Colonic mucosa (tissue), 4 donors: Measurements from ENCODE around the gene CETN3. TPM values are rescaled to one million over a fixed set of nuclear protein-coding genes. Genes with fewer than 3 reads are reported as not detected.
"Not testable (repeated sequence)": the region's sequence is repeated elsewhere in the genome, so short reads cannot be mapped to it uniquely, and the experiment has no call there.

Experiments
- DNase-seq: peaks from one replicate; pipeline ENCODE4 v3.0.0-alpha.2; 2020
- H3K27ac ChIP-seq: fragments of 200-600 bp; one replicate; pipeline ENCODE4 v1.8.0; 2021
- H3K27me3 ChIP-seq: fragments of 200-600 bp; one replicate; pipeline ENCODE4 v1.8.0; 2021
- H3K36me3 ChIP-seq: fragments of 200-600 bp; one replicate; pipeline ENCODE4 v1.8.0; 2021
- H3K4me1 ChIP-seq: fragments of 200-600 bp; one replicate; pipeline ENCODE4 v1.8.0; 2021; ENCODE audit warnings: mild to moderate bottlenecking
- H3K4me3 ChIP-seq: fragments of 200-600 bp; one replicate; pipeline ENCODE4 v1.8.0; 2021
- H3K9ac ChIP-seq, 2 donors: one replicate each; pipeline ENCODE4 v1.7.0; 2013; ENCODE audit warnings: control low read depth in 2 of 2, low read depth in 2 of 2, low read length in 2 of 2
- H3K9me3 ChIP-seq: fragments of 200-600 bp; one replicate; pipeline ENCODE4 v1.8.0; 2021
- intact Hi-C: fragments of 100-400 bp; cut with DNase I; formaldehyde crosslinking; loops from one replicate; pipeline ENCODE4 v1.14.1; 2022
- total RNA-seq, 2 donors: library from RNA; stranded (reverse); fragmentation: NEBNext Ultra II Directional in 1 of 2; extraction: Animal tissue kit (Norgen Biotek cat#: 25700) in 1 of 2; gene quantifications; one replicate each; pipeline ENCODE4 v1.2.1, GENCODE V29; 2021
- TF ChIP-seq, protein P1 (sequence below): fragments of 200-600 bp; IDR thresholded peaks from one replicate; pipeline ENCODE4 v1.8.0; 2022; ENCODE audit warnings: antibody characterized with exemption, mild to moderate bottlenecking
- donor health status: healthy.
- donor health status: DM: no; HTN: no; CAD: no.
- donor health status: DM: no; HTN: no; CAD: no.

Gene CETN3
- total RNA-seq, 2 donors from 2014 or later, result 18.2 to 25.7 TPM

- no peak for DNase-seq
- no peaks in the 10 kb centered on the region for H3K9me3 ChIP-seq
- H3K9ac ChIP-seq, result no peak overlapping the region
- H3K4me3 ChIP-seq, result no peak overlapping the region
- intact Hi-C loops, result loop anchor here (10.0 kb wide), 1 partner anchor 110 kb away; no protein-coding TSS in a partner anchor
- no peaks in the 10 kb centered on the region for H3K36me3 ChIP-seq
- H3K4me1 ChIP-seq, result no peaks in the 10 kb centered on the region
- H3K27me3 ChIP-seq, result no peaks in the 10 kb centered on the region
- TF ChIP-seq, protein P1, sequence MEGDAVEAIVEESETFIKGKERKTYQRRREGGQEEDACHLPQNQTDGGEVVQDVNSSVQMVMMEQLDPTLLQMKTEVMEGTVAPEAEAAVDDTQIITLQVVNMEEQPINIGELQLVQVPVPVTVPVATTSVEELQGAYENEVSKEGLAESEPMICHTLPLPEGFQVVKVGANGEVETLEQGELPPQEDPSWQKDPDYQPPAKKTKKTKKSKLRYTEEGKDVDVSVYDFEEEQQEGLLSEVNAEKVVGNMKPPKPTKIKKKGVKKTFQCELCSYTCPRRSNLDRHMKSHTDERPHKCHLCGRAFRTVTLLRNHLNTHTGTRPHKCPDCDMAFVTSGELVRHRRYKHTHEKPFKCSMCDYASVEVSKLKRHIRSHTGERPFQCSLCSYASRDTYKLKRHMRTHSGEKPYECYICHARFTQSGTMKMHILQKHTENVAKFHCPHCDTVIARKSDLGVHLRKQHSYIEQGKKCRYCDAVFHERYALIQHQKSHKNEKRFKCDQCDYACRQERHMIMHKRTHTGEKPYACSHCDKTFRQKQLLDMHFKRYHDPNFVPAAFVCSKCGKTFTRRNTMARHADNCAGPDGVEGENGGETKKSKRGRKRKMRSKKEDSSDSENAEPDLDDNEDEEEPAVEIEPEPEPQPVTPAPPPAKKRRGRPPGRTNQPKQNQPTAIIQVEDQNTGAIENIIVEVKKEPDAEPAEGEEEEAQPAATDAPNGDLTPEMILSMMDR, result no peak
- no peak overlapping the region for H3K27ac ChIP-seq
These were observed 25.2 kb downstream of the CETN3 start for GRCh38 chr5:90384389-90384788.

DNA sequence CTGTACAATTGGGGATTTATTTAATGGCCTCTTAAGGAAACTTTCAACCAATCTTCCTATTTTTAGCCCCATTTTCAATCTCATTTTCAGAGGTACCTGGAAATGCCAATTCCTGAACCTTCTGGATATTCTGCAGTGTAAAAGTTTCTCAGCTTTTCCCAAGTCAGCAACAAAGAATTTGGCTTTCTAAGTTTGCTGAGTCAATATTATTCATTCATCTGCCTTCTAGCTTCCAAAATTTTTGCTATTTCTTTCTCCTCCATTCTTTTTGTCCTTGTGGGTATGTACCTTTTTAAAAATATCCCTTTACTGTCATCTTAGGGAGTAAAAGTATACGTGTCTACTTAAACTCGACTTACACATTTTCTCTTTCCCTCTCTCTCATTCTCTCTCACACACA lies 25.7 kb downstream of the CETN3 start:
- no peaks in the 10 kb centered on the region for H3K9me3 ChIP-seq
- intact Hi-C loops, result loop anchor here (10.0 kb wide), 1 partner anchor 109 kb away; no protein-coding TSS in a partner anchor
- H3K4me3 ChIP-seq, result no peak overlapping the region
- no peak overlapping the region for H3K9ac ChIP-seq
- no peak for DNase-seq
- H3K27ac ChIP-seq, result no peak overlapping the region
- H3K4me1 ChIP-seq, result no peaks in the 10 kb centered on the region
- H3K27me3 ChIP-seq, result no peaks in the 10 kb centered on the region
- H3K36me3 ChIP-seq, result no peaks in the 10 kb centered on the region
- TF ChIP-seq, protein P1, result no peak

DNA sequence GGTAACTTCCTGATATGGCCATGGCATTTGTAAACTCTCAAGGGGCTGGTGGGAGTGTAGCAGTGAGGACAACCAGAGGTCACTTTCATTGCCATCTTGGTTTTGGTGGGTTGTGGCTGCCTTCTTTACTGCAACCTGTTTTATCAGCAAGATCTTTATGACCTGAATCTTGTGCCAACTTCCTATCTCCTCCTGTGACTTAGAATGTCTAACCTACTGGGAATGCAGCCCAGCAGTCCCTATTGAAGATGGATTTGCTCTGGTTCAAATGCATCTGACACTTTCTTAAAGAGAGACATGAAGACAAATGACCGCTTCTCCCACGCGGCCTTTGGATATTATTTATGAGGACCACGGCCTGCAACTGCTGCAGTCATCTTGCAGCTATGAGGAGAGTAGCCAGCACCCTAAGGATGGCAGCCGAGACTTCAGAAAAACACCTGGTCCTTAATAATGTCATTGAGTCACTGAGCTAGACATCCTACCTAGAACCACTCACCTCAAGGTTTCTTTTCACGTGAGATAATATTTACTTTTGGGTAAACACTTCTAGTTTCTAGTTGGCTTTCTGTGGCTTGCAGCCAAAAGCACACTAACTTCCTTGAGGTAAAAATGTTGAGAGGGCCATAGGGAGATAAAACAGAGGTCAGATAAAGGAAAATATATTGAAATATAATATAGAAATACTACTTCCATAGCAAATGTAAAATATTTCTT lies 28.2 kb downstream of the CETN3 start:
- Histone ChIP-seq H3K27ac (peak overlapping the region; percentile 30), H3K27me3 (no peaks in the 10 kb centered on the region), H3K4me3 (no peak overlapping the region), H3K4me1 (no peaks in the 10 kb centered on the region), H3K9ac (no peak overlapping the region), H3K36me3 (no peaks in the 10 kb centered on the region), H3K9me3 (no peaks in the 10 kb centered on the region)
- TF ChIP-seq, protein P1, result no peak
- intact Hi-C loops, result loop anchor here (10.0 kb wide), 1 partner anchor 107 kb away; no protein-coding TSS in a partner anchor
- DNase-seq, result peak; percentile 68

GRCh38 chr5:90379652-90380051 lies 29.9 kb downstream of the CETN3 start:
- Histone ChIP-seq H3K36me3 (no peaks in the 10 kb centered on the region), H3K4me1 (no peaks in the 10 kb centered on the region), H3K9ac (no peak overlapping the region), H3K27ac (no peak overlapping the region), H3K9me3 (no peaks in the 10 kb centered on the region), H3K27me3 (no peaks in the 10 kb centered on the region), H3K4me3 (no peak overlapping the region)
- TF ChIP-seq, protein P1, result no peak
- intact Hi-C loops, result loop anchor here (10.0 kb wide), 1 partner anchor 105 kb away; no protein-coding TSS in a partner anchor
- DNase-seq, result no peak

- no peaks in the 10 kb centered on the region for H3K27me3 ChIP-seq
- intact Hi-C loops, result no loop called here
- TF ChIP-seq, protein P1, result no peak
These were observed 30.8 kb downstream of the CETN3 start for GRCh38 chr5:90378752-90379151.

GRCh38 chr5:90371269-90371668 lies 38.3 kb downstream of the CETN3 start:
- H3K27me3 ChIP-seq, H3K9ac ChIP-seq, H3K9me3 ChIP-seq, H3K4me3 ChIP-seq, H3K36me3 ChIP-seq, DNase-seq, H3K4me1 ChIP-seq, H3K27ac ChIP-seq, intact Hi-C loops: not testable (repeated sequence)

More at GRCh38 chr5:90378752-90379151, 30.8 kb downstream of the CETN3 start:
- Histone ChIP-seq H3K27ac (no peak overlapping the region), H3K4me3 (no peak overlapping the region), H3K9me3 (no peaks in the 10 kb centered on the region), H3K9ac (no peak overlapping the region), H3K36me3 (no peaks in the 10 kb centered on the region), H3K4me1 (no peaks in the 10 kb centered on the region)
- no peak for DNase-seq
